Measurements from ENCODE around the gene LRRC37A2.
"Not testable (repeated sequence)": the region's sequence is repeated elsewhere in the genome, so short reads cannot be mapped to it uniquely, and the experiment has no call there.

The LRRC37A2 gene

GRCh38 chr17:46598344-46598931 lies 86.2 kb downstream of the LRRC37A2 start:
- not testable (repeated sequence) for DNase-seq (ENCODE audit: low read depth)

GRCh38 chr17:46600767-46601166 lies 88.5 kb downstream of the LRRC37A2 start:
- not testable (repeated sequence) for DNase-seq (ENCODE audit: low read depth)

- not testable (repeated sequence) for DNase-seq (ENCODE audit: low read depth)
These were observed 90.9 kb downstream of the LRRC37A2 start for GRCh38 chr17:46603125-46603524.
